ENCODE data around the gene HTATSF1. TPM values are rescaled to one million over a fixed set of nuclear protein-coding genes. Genes with fewer than 3 reads are reported as not detected.

HTATSF1 gene
- total RNA-seq, 1 donor, result 37.5 TPM

DNA sequence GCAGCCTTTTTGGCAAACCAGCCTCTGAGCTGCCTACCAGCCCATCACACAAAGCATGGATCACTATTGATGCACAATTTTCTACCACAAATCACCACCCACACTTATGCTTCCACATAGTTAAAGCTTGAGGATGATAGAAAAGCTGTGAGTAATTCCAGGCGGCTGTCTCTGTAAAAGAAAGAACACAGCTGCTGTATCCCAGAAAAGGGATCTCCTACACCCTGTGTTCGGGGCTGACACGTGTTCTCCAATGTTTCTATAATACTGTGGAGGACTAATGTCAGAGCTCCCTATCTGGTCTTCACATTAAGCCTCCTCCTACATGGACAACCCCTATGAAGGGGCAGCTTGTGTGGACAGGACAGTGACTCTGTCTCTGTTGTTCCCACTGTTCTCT lies 22.2 kb upstream of the HTATSF1 start:
- no peak for DNase-seq (ENCODE audit: low read depth)
- no peak for TF ChIP-seq CTCF (IDR thresholded peaks at IDR 0.05; ENCODE audit: insufficient read depth, low read length)
- no peak overlapping the region for H3K4me3 ChIP-seq (ENCODE audit: low read depth, low read length)

- H3K4me3 ChIP-seq (ENCODE audit: low read depth, low read length), result no peak overlapping the region
- DNase-seq (ENCODE audit: low read depth), result no peak
- no peak for TF ChIP-seq CTCF (IDR thresholded peaks at IDR 0.05; ENCODE audit: insufficient read depth, low read length)
Observed at GRCh38 chrX:136476501-136476900, 20.9 kb upstream of the HTATSF1 start.

DNA sequence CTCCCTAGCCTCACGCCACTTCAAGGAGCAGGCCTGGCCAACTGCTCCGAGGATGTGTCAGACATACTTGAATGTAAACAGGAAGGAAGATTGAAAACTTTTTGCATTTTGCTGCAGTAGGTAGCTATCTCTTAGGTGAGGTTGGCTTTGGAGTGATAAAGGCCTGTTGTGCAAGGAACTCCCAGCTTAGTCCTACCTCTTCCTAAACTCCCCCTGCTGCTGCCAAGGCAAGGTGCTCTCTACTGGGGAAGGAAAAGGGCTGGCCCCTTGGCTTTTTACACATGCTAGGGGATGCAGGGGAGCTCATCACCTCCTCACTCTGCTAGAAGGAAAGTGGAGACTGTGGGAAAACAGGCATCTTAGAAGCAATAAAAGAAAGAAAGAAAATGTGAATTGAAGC lies 20.4 kb upstream of the HTATSF1 start:
- no peak overlapping the region for H3K4me3 ChIP-seq (ENCODE audit: low read depth, low read length)
- DNase-seq (ENCODE audit: low read depth), result no peak
- no peak for TF ChIP-seq CTCF (IDR thresholded peaks at IDR 0.05; ENCODE audit: insufficient read depth, low read length)

DNA sequence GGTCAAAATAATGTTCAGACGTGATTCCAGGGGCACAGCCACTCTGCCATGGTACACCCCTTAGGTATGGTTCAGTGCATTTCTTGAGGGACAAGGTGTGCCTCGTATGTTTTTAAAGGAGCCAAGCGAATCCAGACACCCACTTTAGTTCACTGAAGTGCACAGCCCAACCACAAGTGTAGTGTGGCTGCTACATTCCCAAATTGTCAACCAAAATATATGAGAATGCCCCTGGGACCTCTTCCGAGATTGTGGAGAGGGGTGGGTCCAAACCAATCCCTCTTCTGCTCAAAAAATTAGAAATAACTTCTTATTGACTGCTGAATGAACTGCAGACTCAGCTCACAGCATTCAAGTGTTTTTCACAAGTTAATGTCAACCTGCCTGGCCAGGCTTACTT lies 17.0 kb upstream of the HTATSF1 start:
- DNase-seq (ENCODE audit: low read depth), result no peak
- no peak overlapping the region for H3K4me3 ChIP-seq (ENCODE audit: low read depth, low read length)
- TF ChIP-seq CTCF (IDR thresholded peaks at IDR 0.05; ENCODE audit: insufficient read depth, low read length), result no peak

- no peak for TF ChIP-seq CTCF (IDR thresholded peaks at IDR 0.05; ENCODE audit: insufficient read depth, low read length)
- DNase-seq (ENCODE audit: low read depth), result no peak
- no peak within 1 kb of the TSS for H3K4me3 ChIP-seq (ENCODE audit: low read depth, low read length)
Observed at GRCh38 chrX:136487647-136488046, 9.7 kb upstream of the HTATSF1 start, which contains the start of gene BRS3. BRS3 (plus strand) TSS chrX:136487947; CDS start chrX:136488115, 168 bp downstream.

DNA sequence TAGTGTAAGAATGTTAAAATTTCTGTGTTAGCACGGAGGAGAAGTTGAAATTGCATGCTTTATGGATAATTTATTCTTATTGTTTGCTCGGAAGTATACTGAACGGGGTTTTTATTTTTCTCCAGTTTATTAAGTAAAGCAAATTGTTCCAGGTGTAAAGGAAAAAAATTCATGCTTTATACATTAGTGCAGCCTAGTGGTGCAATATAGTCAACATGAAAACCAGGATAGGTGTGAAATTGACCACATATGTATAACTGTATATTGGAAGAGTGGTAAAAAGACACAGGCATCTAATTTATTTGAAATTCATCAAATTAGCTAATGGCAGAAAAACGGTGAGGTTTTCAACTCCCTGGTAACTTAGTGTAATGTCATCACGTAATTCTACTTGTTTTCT lies 8.7 kb upstream of the HTATSF1 start:
- H3K4me3 ChIP-seq (ENCODE audit: low read depth, low read length), result no peak overlapping the region
- no peak for TF ChIP-seq CTCF (IDR thresholded peaks at IDR 0.05; ENCODE audit: insufficient read depth, low read length)
- DNase-seq (ENCODE audit: low read depth), result no peak

DNA sequence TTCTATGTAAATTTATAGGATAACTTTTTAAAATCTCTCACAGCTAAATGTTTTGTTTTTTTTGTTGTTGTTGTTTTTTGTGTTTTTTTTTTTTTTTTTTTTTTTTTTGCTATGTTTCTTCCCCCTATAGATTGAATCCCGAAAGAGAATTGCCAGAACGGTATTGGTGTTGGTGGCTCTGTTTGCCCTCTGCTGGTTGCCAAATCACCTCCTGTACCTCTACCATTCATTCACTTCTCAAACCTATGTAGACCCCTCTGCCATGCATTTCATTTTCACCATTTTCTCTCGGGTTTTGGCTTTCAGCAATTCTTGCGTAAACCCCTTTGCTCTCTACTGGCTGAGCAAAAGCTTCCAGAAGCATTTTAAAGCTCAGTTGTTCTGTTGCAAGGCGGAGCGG lies 5.6 kb upstream of the HTATSF1 start:
- TF ChIP-seq CTCF (IDR thresholded peaks at IDR 0.05; ENCODE audit: insufficient read depth, low read length), result no peak
- H3K4me3 ChIP-seq (ENCODE audit: low read depth, low read length), result no peak overlapping the region
- no peak for DNase-seq (ENCODE audit: low read depth)

Measured in fibroblast of the aortic adventitia (primary cell).